Gastroesophageal sphincter (tissue), 3 donors: ENCODE results near the gene RBP3.

ENCODE experiments used
- POLR2A ChIP-seq, 2 donors: fragments of 450-650 bp; IDR thresholded peaks; one replicate each; pipeline ENCODE4 v1.6.1; 2017; ENCODE audit warnings: antibody characterized with exemption in 2 of 2, mild to moderate bottlenecking in 2 of 2, moderate library complexity in 1 of 2
- POLR2AphosphoS5 ChIP-seq: sonication (generic); formaldehyde crosslinking; IDR thresholded peaks from one replicate; pipeline ENCODE4 v1.6.1; 2017; ENCODE audit warnings: antibody characterized with exemption
- TF ChIP-seq, protein P1 (sequence below), 4 experiments: fragments of 200-600 bp in 2 of 4; fragments of 450-650 bp in 2 of 4; sonication (generic) in 1 of 4; IDR thresholded peaks; one replicate each; pipeline ENCODE4 v1.5.1; 2017 to 2019; ENCODE audit warnings: antibody characterized with exemption in 4 of 4, mild to moderate bottlenecking in 2 of 4, moderate library complexity in 2 of 4

DNA sequence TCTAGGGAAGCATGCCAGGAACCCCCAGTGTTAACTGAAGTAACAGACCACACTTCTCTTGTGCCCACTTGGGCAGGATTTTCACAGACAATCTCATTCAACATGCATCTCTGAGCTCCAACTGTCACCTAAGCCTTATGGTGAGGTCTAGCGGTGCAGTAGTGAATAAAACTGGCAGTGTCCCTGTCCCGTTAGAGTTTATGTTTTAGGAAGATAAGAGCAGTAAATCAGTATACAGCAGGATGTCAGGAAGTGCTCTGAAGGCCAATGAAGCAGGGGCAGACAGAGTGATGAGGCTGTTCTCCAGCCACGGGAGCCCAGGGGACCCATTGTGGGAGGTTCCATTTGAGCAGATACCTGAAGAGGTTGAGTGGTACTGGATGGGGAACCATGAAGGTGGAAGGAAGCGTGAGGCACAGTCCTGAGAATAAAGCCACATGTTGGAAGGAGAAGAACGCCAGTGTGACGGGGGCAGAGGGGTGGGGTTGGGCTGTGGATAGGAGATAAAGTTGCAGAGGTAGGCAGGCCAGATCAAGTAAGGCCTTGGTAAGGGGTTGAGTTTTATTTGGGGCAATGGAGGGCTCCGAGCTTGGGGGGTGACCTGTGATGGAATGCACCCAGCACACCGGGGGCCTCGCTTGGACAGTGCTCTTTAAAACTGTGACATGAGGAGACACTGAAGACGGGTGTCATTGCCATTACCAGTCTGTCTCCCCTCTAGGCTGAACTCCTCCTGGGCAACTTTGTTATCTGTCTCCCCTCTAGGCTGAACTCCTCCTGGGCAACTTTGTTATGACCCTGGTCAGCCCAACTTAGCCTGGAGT, 41.6 kb upstream of the RBP3 start:
- TF ChIP-seq, protein P1, sequence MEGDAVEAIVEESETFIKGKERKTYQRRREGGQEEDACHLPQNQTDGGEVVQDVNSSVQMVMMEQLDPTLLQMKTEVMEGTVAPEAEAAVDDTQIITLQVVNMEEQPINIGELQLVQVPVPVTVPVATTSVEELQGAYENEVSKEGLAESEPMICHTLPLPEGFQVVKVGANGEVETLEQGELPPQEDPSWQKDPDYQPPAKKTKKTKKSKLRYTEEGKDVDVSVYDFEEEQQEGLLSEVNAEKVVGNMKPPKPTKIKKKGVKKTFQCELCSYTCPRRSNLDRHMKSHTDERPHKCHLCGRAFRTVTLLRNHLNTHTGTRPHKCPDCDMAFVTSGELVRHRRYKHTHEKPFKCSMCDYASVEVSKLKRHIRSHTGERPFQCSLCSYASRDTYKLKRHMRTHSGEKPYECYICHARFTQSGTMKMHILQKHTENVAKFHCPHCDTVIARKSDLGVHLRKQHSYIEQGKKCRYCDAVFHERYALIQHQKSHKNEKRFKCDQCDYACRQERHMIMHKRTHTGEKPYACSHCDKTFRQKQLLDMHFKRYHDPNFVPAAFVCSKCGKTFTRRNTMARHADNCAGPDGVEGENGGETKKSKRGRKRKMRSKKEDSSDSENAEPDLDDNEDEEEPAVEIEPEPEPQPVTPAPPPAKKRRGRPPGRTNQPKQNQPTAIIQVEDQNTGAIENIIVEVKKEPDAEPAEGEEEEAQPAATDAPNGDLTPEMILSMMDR (IDR thresholded peaks at IDR 0.05) = no peak
- TF ChIP-seq POLR2A (IDR thresholded peaks at IDR 0.05) = no peak
- TF ChIP-seq POLR2AphosphoS5 = no peak
